Measurements from ENCODE around the gene NOL4L.
"Not testable (repeated sequence)": the region's sequence is repeated elsewhere in the genome, so short reads cannot be mapped to it uniquely, and the experiment has no call there.

NOL4L gene

DNA sequence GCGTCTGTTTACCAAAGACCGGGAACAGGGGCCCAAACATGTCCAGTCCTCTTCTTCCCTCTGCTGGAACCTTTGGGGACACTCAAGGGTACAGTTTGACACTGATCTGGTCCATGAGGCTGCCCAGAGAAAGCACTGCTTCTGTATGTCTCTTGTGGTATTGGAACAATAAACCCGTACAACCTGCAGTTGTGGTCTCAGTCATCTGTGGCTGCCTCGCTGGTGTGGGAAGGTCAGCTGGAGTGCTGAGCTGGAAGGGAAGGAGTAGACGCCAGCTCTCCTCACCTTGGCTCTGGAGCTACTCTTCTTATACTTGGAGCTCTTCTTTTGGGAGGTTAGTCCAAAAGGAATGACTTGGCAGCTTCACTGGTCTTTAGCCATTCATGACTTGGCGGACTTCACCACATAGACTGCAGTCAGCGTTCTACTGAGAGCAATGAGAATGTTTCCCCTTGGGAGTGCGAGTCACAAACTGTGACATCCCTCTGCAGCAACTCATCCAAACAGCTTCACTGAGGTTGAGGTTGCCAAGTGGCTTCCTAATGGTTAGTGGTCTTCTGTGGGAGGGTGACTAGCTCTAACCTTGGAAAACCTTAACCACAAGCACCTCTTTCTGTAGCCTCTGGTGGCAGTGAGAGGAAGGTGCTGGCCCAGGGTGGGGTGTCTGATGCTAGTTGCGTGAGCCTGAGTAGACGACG is 145.9 kb downstream of the NOL4L start:
- DNase-seq, result no peak

DNA sequence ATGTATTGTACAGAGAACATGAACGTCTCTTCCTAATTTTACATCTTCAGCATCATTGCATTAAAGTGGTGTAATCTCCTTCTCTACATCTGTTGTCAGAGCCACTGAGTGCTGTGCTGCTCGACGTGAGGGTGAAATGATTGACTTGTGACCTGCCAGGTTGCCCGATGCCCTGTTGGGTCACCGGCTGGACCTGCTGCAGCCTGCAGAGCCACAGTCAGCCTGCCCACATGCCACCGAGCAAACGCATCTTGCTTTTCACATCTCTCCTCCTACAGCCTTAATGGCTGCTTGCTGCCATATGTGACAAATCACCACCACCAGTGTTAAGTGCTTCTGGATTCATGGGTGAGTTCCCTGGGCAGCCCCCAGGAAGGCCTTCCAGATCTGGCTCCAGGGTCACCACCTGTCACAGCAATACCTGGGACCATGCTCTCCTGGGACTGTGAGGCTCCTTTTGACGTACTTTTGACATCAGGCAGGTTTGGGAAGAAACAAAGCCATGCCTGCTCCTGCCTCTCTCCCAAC is 146.7 kb downstream of the NOL4L start:
- DNase-seq, result no peak

DNA sequence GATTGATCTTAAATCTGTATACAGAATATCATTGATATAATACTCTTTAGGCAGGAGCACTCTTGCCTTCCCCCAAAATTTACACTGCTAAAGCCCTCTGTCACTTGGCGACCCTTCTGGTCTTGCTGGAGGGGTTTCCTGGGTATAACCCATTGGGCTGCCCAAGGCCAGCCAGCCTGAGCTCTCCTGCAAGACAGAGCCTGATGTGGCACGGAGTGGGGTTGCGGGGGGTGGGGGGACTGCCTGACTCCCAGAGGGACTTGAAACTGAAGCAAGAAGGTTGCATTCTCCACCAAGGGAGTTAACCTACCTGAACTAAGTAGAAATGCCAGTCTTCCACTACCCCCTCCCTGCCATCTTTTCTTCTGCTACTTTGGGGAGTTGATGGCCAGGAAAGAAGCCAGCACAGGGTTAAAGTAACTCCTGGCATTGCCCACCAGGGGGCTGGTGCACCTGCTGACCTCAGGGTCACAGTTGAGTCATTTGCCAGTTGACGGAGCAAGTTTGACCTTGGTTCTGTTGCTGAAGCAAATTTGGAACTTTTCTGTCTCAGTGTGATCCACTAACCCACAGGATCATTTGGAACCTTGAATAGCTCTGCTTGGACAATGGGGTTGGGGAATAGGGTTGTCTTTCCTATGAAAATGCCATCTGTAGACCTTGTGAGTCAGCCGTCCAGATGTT is 147.6 kb downstream of the NOL4L start:
- DNase-seq, result no peak

DNA sequence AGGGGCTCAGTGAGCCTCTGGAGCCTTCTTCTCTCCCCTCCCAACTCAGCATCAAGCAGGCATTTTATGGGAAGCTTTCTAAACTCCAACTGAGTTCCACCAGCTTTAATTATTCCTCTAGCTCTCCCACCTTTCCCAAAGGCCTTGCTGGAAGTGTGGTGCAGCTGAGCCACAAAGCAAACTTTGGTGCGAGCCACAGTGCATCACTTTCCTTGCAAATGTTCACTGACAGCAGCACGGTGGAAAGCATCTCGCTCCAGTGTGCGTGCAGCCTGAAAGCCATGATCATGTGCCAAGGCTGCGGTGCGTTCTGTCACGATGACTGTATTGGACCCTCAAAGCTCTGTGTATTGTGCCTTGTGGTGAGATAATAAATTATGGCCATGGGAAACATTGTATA is 148.2 kb downstream of the NOL4L start:
- no peak for DNase-seq

DNA sequence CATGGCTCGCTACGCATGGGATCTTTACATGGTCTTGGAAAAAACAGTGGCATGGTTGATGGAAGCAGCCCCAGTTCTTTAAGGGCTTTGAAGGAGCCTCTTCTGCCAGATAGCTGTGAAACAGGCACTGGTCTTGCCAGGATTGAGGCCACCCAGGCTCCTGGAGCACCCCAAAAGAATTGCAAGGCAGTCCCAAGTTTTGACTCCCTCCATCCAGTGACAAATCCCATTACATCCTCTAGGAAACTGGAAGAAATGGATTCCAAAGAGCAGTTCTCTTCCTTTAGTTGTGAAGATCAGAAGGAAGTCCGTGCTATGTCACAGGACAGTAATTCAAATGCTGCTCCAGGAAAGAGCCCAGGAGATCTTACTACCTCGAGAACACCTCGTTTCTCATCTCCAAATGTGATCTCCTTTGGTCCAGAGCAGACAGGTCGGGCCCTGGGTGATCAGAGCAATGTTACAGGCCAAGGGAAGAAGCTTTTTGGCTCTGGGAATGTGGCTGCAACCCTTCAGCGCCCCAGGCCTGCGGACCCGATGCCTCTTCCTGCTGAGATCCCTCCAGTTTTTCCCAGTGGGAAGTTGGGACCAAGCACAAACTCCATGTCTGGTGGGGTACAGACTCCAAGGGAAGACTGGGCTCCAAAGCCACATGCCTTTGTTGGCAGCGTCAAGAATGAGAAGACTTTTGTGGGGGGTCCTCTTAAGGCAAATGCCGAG is 148.8 kb downstream of the NOL4L start:
- DNase-seq, result no peak

DNA sequence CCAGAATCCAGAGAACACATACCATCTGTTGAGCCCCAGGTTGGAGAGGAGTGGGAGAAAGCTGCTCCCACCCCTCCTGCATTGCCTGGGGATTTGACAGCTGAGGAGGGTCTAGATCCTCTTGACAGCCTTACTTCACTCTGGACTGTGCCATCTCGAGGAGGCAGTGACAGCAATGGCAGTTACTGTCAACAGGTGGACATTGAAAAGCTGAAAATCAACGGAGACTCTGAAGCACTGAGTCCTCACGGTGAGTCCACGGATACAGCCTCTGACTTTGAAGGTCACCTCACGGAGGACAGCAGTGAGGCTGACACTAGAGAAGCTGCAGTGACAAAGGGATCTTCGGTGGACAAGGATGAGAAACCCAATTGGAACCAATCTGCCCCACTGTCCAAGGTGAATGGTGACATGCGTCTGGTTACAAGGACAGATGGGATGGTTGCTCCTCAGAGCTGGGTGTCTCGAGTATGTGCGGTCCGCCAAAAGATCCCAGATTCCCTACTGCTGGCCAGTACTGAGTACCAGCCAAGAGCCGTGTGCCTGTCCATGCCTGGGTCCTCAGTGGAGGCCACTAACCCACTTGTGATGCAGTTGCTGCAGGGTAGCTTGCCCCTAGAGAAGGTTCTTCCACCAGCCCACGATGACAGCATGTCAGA is 149.6 kb downstream of the NOL4L start:
- no peak for DNase-seq

DNA sequence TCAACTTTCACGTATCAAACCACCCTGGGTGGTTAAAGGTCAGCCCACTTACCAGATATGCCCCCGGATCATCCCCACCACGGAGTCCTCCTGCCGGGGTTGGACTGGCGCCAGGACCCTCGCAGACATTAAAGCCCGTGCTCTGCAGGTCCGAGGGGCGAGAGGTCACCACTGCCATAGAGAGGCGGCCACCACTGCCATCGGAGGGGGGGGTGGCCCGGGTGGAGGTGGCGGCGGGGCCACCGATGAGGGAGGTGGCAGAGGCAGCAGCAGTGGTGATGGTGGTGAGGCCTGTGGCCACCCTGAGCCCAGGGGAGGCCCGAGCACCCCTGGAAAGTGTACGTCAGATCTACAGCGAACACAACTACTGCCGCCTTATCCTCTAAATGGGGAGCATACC is 150.7 kb downstream of the NOL4L start:
- no peak for DNase-seq

DNA sequence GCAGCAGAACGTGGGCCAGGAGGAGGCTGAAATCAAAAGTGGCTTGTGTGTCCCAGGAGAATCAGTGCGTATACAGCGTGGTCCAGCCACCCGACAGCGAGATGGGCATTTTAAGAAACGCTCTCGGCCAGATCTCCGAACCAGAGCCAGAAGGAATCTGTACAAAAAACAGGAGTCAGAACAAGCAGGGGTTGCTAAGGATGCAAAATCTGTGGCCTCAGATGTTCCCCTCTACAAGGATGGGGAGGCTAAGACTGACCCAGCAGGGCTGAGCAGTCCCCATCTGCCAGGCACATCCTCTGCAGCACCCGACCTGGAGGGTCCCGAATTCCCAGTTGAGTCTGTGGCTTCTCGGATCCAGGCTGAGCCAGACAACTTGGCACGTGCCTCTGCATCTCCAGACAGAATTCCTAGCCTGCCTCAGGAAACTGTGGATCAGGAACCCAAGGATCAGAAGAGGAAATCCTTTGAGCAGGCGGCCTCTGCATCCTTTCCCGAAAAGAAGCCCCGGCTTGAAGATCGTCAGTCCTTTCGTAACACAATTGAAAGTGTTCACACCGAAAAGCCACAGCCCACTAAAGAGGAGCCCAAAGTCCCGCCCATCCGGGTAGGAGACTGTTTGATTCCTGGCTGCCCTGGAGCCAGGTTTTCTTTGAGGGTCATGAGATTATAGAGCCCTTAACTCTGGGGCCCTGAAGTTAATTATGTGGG is 151.7 kb downstream of the NOL4L start:
- no peak for DNase-seq

DNA sequence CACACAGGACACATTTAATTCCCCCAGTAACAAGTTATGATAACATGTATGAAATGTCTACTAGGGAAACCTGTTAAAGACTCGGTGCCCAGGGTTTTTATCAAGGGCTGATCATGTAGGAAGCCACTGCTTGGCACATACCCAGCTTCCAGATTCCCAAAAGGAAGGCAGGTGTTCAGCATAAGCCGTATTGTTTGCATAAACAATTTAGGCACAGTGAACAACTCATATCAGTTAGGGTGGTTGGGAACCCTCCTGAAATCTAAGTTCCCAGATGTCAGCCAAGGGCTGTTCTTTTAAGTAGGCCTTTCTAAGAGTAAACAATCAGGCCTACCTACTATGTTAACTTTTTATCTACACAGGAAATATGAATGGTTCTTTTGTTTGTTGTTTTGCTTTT is 152.9 kb downstream of the NOL4L start:
- DNase-seq, result peak; percentile 4

DNA sequence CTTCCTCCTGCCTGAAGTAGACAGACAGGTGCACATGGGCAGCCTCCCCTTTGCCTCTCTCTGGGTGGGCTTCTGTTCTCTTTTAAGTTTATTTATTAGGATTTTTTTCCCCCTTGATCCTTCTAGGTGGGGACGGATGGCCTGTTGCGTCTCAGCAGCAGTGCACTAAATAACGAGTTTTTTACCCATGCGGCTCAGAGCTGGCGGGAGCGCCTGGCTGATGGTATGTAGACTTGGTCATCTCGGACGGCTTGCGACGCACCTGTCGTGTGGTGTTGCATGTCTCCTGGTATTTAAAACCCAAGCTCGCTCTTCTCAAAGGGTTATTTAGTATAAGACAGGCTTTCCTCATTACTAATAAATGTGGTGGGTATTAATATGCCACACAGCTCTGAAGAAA is 153.7 kb downstream of the NOL4L start:
- DNase-seq, result no peak

DNA sequence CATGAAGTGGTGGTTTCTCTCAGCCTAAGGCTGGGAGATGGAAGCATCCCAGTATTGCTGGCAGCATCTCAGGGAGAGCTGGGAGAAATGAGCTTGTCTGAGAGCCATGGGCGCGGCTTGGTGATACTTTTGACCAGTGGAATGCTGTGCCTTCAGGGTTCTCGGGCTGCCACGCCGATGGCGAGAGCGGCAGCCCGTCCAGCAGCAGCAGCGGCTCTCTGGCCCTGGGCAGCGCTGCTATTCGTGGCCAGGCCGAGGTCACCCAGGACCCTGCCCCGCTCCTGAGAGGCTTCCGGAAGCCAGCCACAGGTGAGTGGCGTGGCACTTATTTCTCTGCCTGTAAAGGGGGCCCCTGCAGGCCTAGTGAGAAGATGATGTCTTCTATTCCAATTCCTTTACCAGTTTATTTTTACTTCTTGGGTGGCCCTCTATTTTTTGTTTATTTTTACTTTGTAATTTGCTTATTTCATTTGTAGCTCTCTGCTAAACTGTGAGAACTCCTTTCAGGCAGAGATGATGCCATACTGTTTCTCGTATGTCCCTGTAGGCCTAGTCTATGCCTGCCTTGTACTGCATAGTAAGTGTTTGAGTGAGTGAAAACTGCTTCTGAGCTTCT is 155.3 kb downstream of the NOL4L start:
- DNase-seq, result no peak

DNA sequence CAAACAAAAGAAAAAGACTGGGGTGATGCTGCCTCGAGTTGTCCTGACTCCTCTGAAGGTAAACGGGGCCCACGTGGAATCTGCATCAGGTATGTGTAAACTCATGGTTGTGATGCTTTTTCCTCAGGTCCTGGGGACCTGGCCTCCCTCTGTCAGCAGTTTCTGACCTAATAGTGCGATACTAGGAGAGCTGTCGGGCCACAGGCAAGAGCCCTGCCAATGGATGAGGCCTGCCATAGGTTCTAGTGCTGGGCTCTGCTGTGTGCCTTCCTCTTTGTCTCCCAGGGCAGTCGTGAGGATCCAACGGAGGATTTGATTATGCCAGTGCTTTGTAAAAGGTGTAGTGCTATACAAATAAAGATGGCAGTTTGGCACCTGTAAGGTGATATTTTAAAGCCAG is 155.8 kb downstream of the NOL4L start:
- no peak for DNase-seq

DNA sequence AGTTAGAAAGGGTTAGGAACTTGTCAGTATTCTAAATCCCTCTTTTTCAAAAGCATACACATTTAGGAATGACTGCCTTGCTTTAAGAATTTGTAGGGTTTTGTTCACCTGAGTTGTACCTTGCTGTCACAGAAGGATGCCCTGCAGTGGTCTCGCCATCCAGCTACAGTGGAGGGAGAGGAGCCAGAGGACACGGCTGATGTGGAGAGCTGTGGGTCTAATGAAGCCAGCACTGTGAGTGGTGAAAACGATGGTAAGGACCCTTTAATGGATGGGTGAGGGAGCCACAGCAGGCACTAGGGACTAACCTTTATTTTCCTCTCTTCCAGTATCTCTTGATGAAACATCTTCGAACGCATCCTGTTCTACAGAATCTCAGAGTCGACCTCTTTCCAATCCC is 157.1 kb downstream of the NOL4L start:
- no peak for DNase-seq

DNA sequence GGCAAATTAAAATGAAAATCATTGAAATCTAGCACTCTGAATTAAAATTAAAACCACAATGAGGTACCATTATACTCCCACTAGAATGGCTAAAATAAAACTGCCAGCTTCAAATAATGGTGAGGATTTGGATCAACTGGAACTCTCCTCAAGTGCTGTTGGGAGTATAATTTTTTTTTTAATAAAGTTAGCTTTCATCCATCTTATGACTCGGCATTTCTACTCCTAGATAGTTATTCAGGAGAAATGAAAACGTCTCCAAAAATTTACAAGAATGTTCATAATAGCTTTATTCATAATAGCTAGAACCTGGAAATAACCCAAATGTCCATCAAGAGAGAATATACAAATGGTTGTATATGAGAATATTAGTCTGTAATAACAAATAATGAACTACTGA is 163.8 kb downstream of the NOL4L start:
- no peak for DNase-seq

DNA sequence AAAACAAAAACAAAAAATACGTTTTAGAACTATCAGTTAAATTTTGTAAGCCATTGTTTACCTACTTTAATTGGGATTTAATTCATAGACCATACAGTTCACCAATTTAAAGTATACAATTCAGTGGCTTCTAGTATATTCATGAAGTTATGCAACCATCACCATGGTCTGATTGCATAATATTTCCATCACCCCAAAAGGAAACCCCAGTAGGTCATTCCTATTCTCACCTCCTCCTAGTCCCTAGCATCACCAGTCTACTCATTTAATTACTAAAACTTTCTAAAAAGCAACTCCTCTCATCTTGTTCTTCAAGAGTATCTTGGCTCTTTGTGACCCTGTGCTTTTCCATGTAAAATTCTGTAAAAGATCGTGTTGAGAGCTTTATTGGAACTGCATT is 166.8 kb downstream of the NOL4L start:
- no peak for DNase-seq

DNA sequence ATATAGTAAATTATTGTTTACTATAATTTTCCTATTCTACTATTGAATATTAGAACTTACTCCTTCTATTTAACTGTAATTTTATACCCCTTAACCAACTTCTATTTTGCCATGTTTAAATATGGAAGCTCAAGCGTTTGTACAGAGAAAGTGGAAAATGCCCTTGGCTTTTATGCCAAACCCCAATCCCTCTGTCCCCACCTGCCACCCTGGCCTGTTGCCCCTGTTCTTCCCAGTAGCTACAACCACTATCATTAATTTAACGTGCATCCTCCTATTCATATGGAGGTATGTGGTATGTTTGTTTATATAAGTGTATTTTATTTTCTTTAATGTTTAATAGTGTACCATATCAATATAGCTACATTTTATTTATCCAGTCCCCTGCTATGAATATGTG is 168.9 kb downstream of the NOL4L start:
- DNase-seq, result no peak

DNA sequence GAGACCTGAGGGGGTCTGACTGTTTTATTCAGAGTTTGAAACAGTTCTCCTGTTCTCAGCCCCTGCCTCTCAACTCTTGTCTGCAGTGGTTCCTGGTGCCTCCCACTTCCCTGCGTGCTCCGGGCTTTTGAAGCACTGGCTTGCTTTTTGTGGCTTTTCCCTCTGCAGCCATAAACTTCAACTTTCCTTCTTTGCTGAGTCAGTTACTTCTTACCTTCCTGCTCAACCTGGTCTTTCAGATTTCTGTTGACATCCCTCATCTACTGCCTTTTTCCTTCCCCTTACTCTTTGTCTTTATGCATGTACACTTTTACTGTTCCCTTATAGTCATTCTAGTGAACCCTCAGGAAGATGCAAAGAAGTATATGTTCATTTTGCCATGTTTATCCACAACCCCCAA is 169.6 kb downstream of the NOL4L start:
- DNase-seq, result no peak

DNA sequence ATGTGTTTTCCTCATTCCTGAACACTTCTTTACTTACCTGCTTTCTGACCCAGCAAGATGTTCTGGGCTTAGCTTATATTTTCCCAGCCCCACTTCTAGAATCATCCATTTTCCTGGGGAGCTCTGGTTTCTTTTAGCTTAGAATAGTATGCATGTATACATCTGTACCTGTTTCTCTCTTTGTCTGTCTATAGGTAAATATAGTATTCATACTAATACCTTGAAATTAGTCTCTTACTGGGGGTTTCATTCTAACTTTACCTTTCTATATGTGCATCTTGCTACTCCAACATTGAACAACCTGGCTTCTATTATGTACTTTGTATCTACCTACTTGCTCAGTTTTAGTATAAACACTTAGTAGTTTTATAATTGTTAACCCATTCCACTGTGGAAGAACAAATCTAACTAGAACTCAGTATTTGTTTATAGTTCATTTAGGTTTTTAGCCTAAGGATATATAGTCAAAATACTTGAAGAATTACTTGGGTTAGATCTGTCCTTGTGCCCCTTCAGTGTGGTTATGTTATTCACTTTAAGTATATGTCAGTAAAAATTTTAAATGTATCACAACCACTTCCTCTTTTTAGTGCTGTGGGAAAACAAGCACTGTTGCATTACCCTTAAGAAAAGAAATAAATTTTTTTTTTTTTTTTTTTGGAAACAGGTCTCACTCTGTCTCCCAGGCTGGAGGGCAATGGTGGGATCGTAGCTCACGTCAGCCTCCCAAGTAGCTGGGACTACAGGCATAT is 173.0 kb downstream of the NOL4L start:
- DNase-seq, result no peak

DNA sequence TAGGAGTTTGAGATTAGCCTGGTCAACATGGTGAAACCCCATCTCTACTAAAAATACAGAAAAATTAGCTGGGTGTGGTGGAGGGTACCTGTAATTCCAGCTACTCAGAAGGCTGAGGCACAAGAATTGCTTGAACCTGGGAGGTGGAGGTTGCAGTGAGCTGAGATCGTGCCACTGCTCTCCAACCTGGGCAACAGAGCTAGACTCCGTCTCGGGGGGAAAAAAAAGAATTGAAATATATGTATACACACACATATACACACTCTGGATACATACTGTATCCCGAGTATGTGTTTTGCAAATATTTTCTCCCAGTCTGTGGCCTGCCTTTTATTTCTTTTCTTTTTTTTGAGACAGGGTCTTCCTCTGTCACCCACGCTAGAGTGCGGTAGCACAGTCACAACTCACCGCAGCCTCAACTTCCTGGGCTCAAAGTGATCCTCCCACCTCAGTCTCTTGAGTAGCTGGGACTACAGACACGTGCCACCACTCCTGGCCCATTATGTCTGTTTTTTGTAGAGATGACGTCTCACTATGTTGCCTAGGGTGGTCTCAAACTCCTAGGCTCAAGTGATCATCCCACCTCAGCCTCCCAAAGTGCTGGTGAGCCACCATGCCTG is 177.9 kb downstream of the NOL4L start:
- DNase-seq, result not testable (repeated sequence)

DNA sequence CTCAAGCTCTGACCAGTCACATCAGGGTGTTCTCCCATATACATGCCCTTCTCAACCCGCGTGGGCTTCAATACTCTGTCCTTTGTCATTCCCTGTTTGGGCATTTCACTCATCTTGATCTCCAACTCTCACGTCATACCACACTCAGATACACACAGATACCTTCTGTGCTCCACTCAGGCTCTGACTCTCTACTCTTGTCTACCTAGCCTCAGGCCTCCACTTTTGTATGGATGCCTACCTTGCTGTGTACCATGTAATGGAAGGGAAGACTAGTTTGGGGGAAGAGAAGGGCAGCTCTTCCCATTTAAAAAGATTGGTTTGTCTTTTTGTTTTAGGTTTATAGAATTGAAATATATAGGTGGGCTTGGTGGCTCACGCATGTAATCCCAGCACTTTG is 178.4 kb downstream of the NOL4L start:
- DNase-seq, result no peak

DNA sequence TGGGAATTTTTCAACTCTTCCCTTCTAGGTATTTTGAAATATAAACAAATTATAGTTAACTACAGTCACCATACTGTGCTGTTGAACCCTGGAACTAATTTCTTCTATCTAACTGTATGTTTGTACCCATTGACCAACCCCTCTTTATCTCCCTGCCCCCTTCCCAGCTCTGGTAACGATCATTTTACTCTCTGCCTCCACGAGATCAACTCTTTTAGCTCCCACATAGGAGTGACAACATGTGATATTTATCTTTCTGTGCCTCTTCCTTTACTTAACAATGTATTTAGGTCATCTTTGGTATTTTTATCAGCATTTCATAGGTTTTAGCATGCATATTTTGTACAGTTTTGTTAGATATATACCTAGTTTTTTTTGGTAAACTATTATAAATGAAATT is 181.1 kb downstream of the NOL4L start:
- DNase-seq, result no peak

Measured in NCI-H2107 (cell line).